Mesenteric fat pad (tissue), 1 donor: ENCODE measurements around the gene CCDC32. TPM values are rescaled to one million over a fixed set of nuclear protein-coding genes. Genes with fewer than 3 reads are reported as not detected.
"Not testable (repeated sequence)": the region's sequence is repeated elsewhere in the genome, so short reads cannot be mapped to it uniquely, and the experiment has no call there.

Experiments
- DNase-seq: peaks from one replicate; pipeline ENCODE4 v3.0.0-alpha.2; 2020; ENCODE audit warnings: low spot score
- long read RNA-seq: library from polyadenylated mRNA; unstranded; transcript quantifications from one replicate; pipeline ENCODE4 v2.0.0, GENCODE V29; 2020
- total RNA-seq: library from RNA; stranded (reverse); fragmentation: NEBNext Ultra II Directional; extraction: Animal tissue kit (Norgen Biotek cat#: 25700); gene quantifications from one replicate; pipeline ENCODE4 v1.2.1, GENCODE V29; 2021
- donor health status: DM: yes; HTN: yes; CAD: no.

CCDC32 gene
- 23.7 TPM for total RNA-seq
- long read RNA-seq, transcript CCDC32-202 (4 exons, 1,519 nt) = major isoform, 61 of 91 reads
- long read RNA-seq, partial matches to known transcripts = 5 of 91 reads
- long read RNA-seq, other reads (novel, unspliced or antisense) = 21 of 91 reads

- DNase-seq = peak; percentile 97
Measured at GRCh38 chr15:40564591-40565332, at the start of gene CCDC32. CCDC32 (minus strand) TSS chr15:40565042; CDS start chr15:40563015, 2,027 bp downstream.

- no peak for DNase-seq
Measured at GRCh38 chr15:40613080-40613479, 48.2 kb upstream of the CCDC32 start.

- DNase-seq = no peak
Measured at GRCh38 chr15:40603935-40604334, 39.1 kb upstream of the CCDC32 start.

GRCh38 chr15:40600956-40601355 lies 36.1 kb upstream of the CCDC32 start:
- DNase-seq = no peak

GRCh38 chr15:40598672-40599071 lies 33.8 kb upstream of the CCDC32 start:
- no peak for DNase-seq

- DNase-seq = no peak
Measured at GRCh38 chr15:40598126-40598525, 33.3 kb upstream of the CCDC32 start.

- DNase-seq = no peak
Measured at GRCh38 chr15:40597024-40597423, 32.2 kb upstream of the CCDC32 start.

GRCh38 chr15:40595773-40596172 lies 30.9 kb upstream of the CCDC32 start:
- no peak for DNase-seq

- no peak for DNase-seq
Measured at GRCh38 chr15:40595219-40595618, 30.4 kb upstream of the CCDC32 start.

GRCh38 chr15:40594429-40594836 lies 29.6 kb upstream of the CCDC32 start:
- no peak for DNase-seq

- peak; percentile 94 for DNase-seq
Measured at GRCh38 chr15:40593588-40594428, 29.0 kb upstream of the CCDC32 start, which contains the start of gene KNL1. KNL1 (plus strand) TSS chr15:40594249; CDS start chr15:40602932, 8,683 bp downstream.

- no peak for DNase-seq
Measured at GRCh38 chr15:40593165-40593564, 28.3 kb upstream of the CCDC32 start.

GRCh38 chr15:40591389-40591788 lies 26.5 kb upstream of the CCDC32 start:
- DNase-seq = no peak

GRCh38 chr15:40590667-40591050 lies 25.8 kb upstream of the CCDC32 start:
- DNase-seq = no peak

- no peak for DNase-seq
Measured at GRCh38 chr15:40584191-40584590, 19.3 kb upstream of the CCDC32 start.

- DNase-seq = no peak
Measured at GRCh38 chr15:40582726-40583246, 17.9 kb upstream of the CCDC32 start.

GRCh38 chr15:40581796-40582195 lies 17.0 kb upstream of the CCDC32 start:
- not testable (repeated sequence) for DNase-seq

- DNase-seq = no peak
Measured at GRCh38 chr15:40578892-40579291, 14.1 kb upstream of the CCDC32 start.

- DNase-seq = not testable (repeated sequence)
Measured at GRCh38 chr15:40576914-40577313, 12.1 kb upstream of the CCDC32 start.

- DNase-seq = no peak
Measured at GRCh38 chr15:40575113-40575512, 10.3 kb upstream of the CCDC32 start.

- peak; percentile 96 for DNase-seq
Measured at GRCh38 chr15:40569129-40569953, 4.5 kb upstream of the CCDC32 start, which contains the start of gene RPUSD2. RPUSD2 (plus strand) TSS chr15:40569299; CDS start chr15:40569338, 39 bp downstream.
